ENCODE results near the gene C18orf32. TPM values are rescaled to one million over a fixed set of nuclear protein-coding genes. Genes with fewer than 3 reads are reported as not detected.

The C18orf32 gene
- total and polyA plus RNA-seq, 4 donors: 46.0 to 110 (median 82.9) TPM

- Histone ChIP-seq H3K27ac (ENCODE audit: low read depth, low read length) (peak within 1 kb of the TSS; percentile 95), H3K36me3 (ENCODE audit: control insufficient read depth, insufficient read depth, low read length) (peaks cover 15% of the 10 kb centered on the region), H3K27me3 (ENCODE audit: control insufficient read depth, insufficient read depth, low read length) (no peaks in the 10 kb centered on the region), H3K4me1 (ENCODE audit: control insufficient read depth, insufficient read depth, low read length) (peaks cover 9% of the 10 kb centered on the region), H3K9me3 (ENCODE audit: control insufficient read depth, insufficient read depth, low read length) (no peaks in the 10 kb centered on the region), H3K4me3 (ENCODE audit: low read depth, low read length) (peak within 1 kb of the TSS; percentile 95)
- under 1% methylated on average over 50 of the region's 53 CpGs for WGBS (ENCODE audit: insufficient coverage)
- peak; percentile 98 to 100 (median 98) for DNase-seq (ENCODE audit: low read depth in 4 of 6, low spot score in 6 of 6)
Observed at GRCh38 chr18:49491857-49492693, 5.0 kb upstream of the C18orf32 start, which contains the start of gene RPL17. Gene RPL17, minus strand, starts transcription at chr18:49492465.

- no peaks in the 10 kb centered on the region for H3K27me3 ChIP-seq (ENCODE audit: control insufficient read depth, insufficient read depth, low read length)
- H3K27ac ChIP-seq (ENCODE audit: low read depth, low read length): peak overlapping the region; percentile 95
- no peaks in the 10 kb centered on the region for H3K9me3 ChIP-seq (ENCODE audit: control insufficient read depth, insufficient read depth, low read length)
- H3K4me1 ChIP-seq (ENCODE audit: control insufficient read depth, insufficient read depth, low read length): peaks cover 9% of the 10 kb centered on the region
- peaks cover 15% of the 10 kb centered on the region for H3K36me3 ChIP-seq (ENCODE audit: control insufficient read depth, insufficient read depth, low read length)
- no peak for DNase-seq (ENCODE audit: low read depth in 4 of 6, low spot score in 6 of 6)
- H3K4me3 ChIP-seq (ENCODE audit: low read depth, low read length): peak overlapping the region; percentile 95
- WGBS (ENCODE audit: insufficient coverage): 0% methylated on average over 2 of the region's 7 CpGs
Observed at GRCh38 chr18:49491534-49491856, 4.5 kb upstream of the C18orf32 start.

- Histone ChIP-seq H3K4me1 (ENCODE audit: control insufficient read depth, insufficient read depth, low read length) (peaks cover 16% of the 10 kb centered on the region), H3K27me3 (ENCODE audit: control insufficient read depth, insufficient read depth, low read length) (no peaks in the 10 kb centered on the region), H3K27ac (ENCODE audit: low read depth, low read length) (no peak overlapping the region), H3K9me3 (ENCODE audit: control insufficient read depth, insufficient read depth, low read length) (no peaks in the 10 kb centered on the region), H3K4me3 (ENCODE audit: low read depth, low read length) (no peak overlapping the region), H3K36me3 (ENCODE audit: control insufficient read depth, insufficient read depth, low read length) (peaks cover 15% of the 10 kb centered on the region)
- no CpG with 5 or more reads among the region's 4 CpGs for WGBS (ENCODE audit: insufficient coverage)
- DNase-seq (ENCODE audit: low read depth in 4 of 6, low spot score in 6 of 6): no peak
Observed at GRCh38 chr18:49490246-49490762, 3.3 kb upstream of the C18orf32 start.

GRCh38 chr18:49487711-49488310, 777 bp upstream of the C18orf32 start:
- WGBS (ENCODE audit: insufficient coverage): 81% methylated on average over 4 of the region's 8 CpGs
- DNase-seq (ENCODE audit: low read depth in 4 of 6, low spot score in 6 of 6): no peak
- H3K27ac ChIP-seq (ENCODE audit: low read depth, low read length): peak overlapping the region; percentile 92
- H3K9me3 ChIP-seq (ENCODE audit: control insufficient read depth, insufficient read depth, low read length): no peaks in the 10 kb centered on the region
- no peaks in the 10 kb centered on the region for H3K27me3 ChIP-seq (ENCODE audit: control insufficient read depth, insufficient read depth, low read length)
- peaks cover 19% of the 10 kb centered on the region for H3K4me1 ChIP-seq (ENCODE audit: control insufficient read depth, insufficient read depth, low read length)
- H3K4me3 ChIP-seq (ENCODE audit: low read depth, low read length): peak overlapping the region; percentile 78
- H3K36me3 ChIP-seq (ENCODE audit: control insufficient read depth, insufficient read depth, low read length): peaks cover 17% of the 10 kb centered on the region

GRCh38 chr18:49486606-49486952, 455 bp downstream of the C18orf32 start:
- peaks cover 15% of the 10 kb centered on the region for H3K4me1 ChIP-seq (ENCODE audit: control insufficient read depth, insufficient read depth, low read length)

GRCh38 chr18:49486134-49486533, 900 bp downstream of the C18orf32 start:
- peaks cover 14% of the 10 kb centered on the region for H3K4me1 ChIP-seq (ENCODE audit: control insufficient read depth, insufficient read depth, low read length)
- 60% methylated on average over 1 of the region's 8 CpGs for WGBS (ENCODE audit: insufficient coverage)
- DNase-seq (ENCODE audit: low read depth in 4 of 6, low spot score in 6 of 6): no peak
- H3K36me3 ChIP-seq (ENCODE audit: control insufficient read depth, insufficient read depth, low read length): peaks cover 17% of the 10 kb centered on the region
- H3K4me3 ChIP-seq (ENCODE audit: low read depth, low read length): peak overlapping the region; percentile 78
- H3K27me3 ChIP-seq (ENCODE audit: control insufficient read depth, insufficient read depth, low read length): no peaks in the 10 kb centered on the region
- H3K27ac ChIP-seq (ENCODE audit: low read depth, low read length): peak overlapping the region; percentile 15
- no peaks in the 10 kb centered on the region for H3K9me3 ChIP-seq (ENCODE audit: control insufficient read depth, insufficient read depth, low read length)

More at GRCh38 chr18:49486606-49486952, 455 bp downstream of the C18orf32 start:
- Histone ChIP-seq H3K27ac (ENCODE audit: low read depth, low read length) (peak overlapping the region; percentile 92), H3K27me3 (ENCODE audit: control insufficient read depth, insufficient read depth, low read length) (no peaks in the 10 kb centered on the region), H3K4me3 (ENCODE audit: low read depth, low read length) (peak overlapping the region; percentile 78), H3K9me3 (ENCODE audit: control insufficient read depth, insufficient read depth, low read length) (no peaks in the 10 kb centered on the region), H3K36me3 (ENCODE audit: control insufficient read depth, insufficient read depth, low read length) (peaks cover 17% of the 10 kb centered on the region)
- DNase-seq (ENCODE audit: low read depth in 4 of 6, low spot score in 6 of 6): peak in 1 of 6 donors; percentile 49
- WGBS (ENCODE audit: insufficient coverage): 0% methylated on average over 5 of the region's 10 CpGs

GRCh38 chr18:49483198-49483597, 3.8 kb downstream of the C18orf32 start:
- peaks cover 20% of the 10 kb centered on the region for H3K36me3 ChIP-seq (ENCODE audit: control insufficient read depth, insufficient read depth, low read length)
- H3K27me3 ChIP-seq (ENCODE audit: control insufficient read depth, insufficient read depth, low read length): no peaks in the 10 kb centered on the region
- peaks cover 14% of the 10 kb centered on the region for H3K4me1 ChIP-seq (ENCODE audit: control insufficient read depth, insufficient read depth, low read length)
- H3K9me3 ChIP-seq (ENCODE audit: control insufficient read depth, insufficient read depth, low read length): no peaks in the 10 kb centered on the region
- no peak overlapping the region for H3K27ac ChIP-seq (ENCODE audit: low read depth, low read length)
- H3K4me3 ChIP-seq (ENCODE audit: low read depth, low read length): no peak overlapping the region
- DNase-seq (ENCODE audit: low read depth in 4 of 6, low spot score in 6 of 6): no peak

- H3K9me3 ChIP-seq (ENCODE audit: control insufficient read depth, insufficient read depth, low read length): no peaks in the 10 kb centered on the region
- no peak for DNase-seq (ENCODE audit: low read depth in 4 of 6, low spot score in 6 of 6)
- H3K4me1 ChIP-seq (ENCODE audit: control insufficient read depth, insufficient read depth, low read length): peaks cover 10% of the 10 kb centered on the region
- no peaks in the 10 kb centered on the region for H3K27me3 ChIP-seq (ENCODE audit: control insufficient read depth, insufficient read depth, low read length)
- H3K36me3 ChIP-seq (ENCODE audit: control insufficient read depth, insufficient read depth, low read length): peaks cover 25% of the 10 kb centered on the region
- WGBS (ENCODE audit: insufficient coverage): no CpG with 5 or more reads among the region's 3 CpGs
- H3K4me3 ChIP-seq (ENCODE audit: low read depth, low read length): no peak overlapping the region
- no peak overlapping the region for H3K27ac ChIP-seq (ENCODE audit: low read depth, low read length)
Observed at GRCh38 chr18:49481907-49482306, 5.1 kb downstream of the C18orf32 start.

- Histone ChIP-seq H3K27ac (ENCODE audit: low read depth, low read length) (no peak overlapping the region), H3K9me3 (ENCODE audit: control insufficient read depth, insufficient read depth, low read length) (no peaks in the 10 kb centered on the region), H3K4me1 (ENCODE audit: control insufficient read depth, insufficient read depth, low read length) (peaks cover 10% of the 10 kb centered on the region), H3K36me3 (ENCODE audit: control insufficient read depth, insufficient read depth, low read length) (peaks cover 29% of the 10 kb centered on the region), H3K4me3 (ENCODE audit: low read depth, low read length) (no peak overlapping the region), H3K27me3 (ENCODE audit: control insufficient read depth, insufficient read depth, low read length) (no peaks in the 10 kb centered on the region)
- 76% methylated on average over 2 of the region's 4 CpGs for WGBS (ENCODE audit: insufficient coverage)
- no peak for DNase-seq (ENCODE audit: low read depth in 4 of 6, low spot score in 6 of 6)
Observed at GRCh38 chr18:49481317-49481716, 5.7 kb downstream of the C18orf32 start.
